A673 (cell line): ENCODE data around the gene THSD4. TPM values are rescaled to one million over a fixed set of nuclear protein-coding genes. Genes with fewer than 3 reads are reported as not detected.

Experiments
- BruUV-seq: library from RNA; stranded (reverse); fragments of 400-500 nt; replicated peaks from 2 replicates; lab custom pipeline; 2021; lab: Mats Ljungman, UMichigan
- CTCF ChIA-PET: fragments of 300-600 bp; sonication (Branson Sonifier 250); formaldehyde crosslinking; loops from one replicate; lab custom pipeline; 2022; ENCODE audit warnings: antibody characterized with exemption; lab: Charles Lee
- POLR2A ChIA-PET: fragments of 300-600 bp; sonication (Branson Sonifier 250); formaldehyde crosslinking; loops from one replicate; lab custom pipeline; 2022; ENCODE audit warnings: antibody characterized with exemption; ENCODE audit not compliant: low non-redundant PET; lab: Charles Lee
- DNase-seq: peaks from one replicate; pipeline ENCODE4 v3.0.0-alpha.2; 2015; ENCODE audit warnings: low spot score
- H3K27ac ChIP-seq: fragments of 200-600 bp; sonication (generic); 2 replicates; pipeline ENCODE4 v1.5.1; 2016; ENCODE audit warnings: mixed run types, low read depth, mild to moderate bottlenecking, mixed read lengths, antibody characterized with exemption, low read length; ENCODE audit not compliant: poor library complexity, severe bottlenecking
- H3K27me3 ChIP-seq: fragments of 200-600 bp; sonication (generic); replicated peaks from 2 replicates; pipeline ENCODE4 v1.6.1; 2017; ENCODE audit warnings: mixed run types, low read depth, mild to moderate bottlenecking, mixed read lengths, antibody characterized with exemption, low read length; ENCODE audit not compliant: insufficient read depth, poor library complexity
- H3K36me3 ChIP-seq: fragments of 200-600 bp; sonication (generic); 2 replicates; pipeline ENCODE4 v1.6.1; 2016; ENCODE audit warnings: mixed run types, mild to moderate bottlenecking, mixed read lengths, antibody characterized with exemption, low read length; ENCODE audit not compliant: insufficient read depth, poor library complexity, severe bottlenecking
- H3K4me1 ChIP-seq: fragments of 200-600 bp; sonication (generic); 2 replicates; pipeline ENCODE4 v1.6.1; 2017; ENCODE audit warnings: mixed run types, mild to moderate bottlenecking, mixed read lengths, antibody characterized with exemption, low read length; ENCODE audit not compliant: insufficient read depth, poor library complexity, severe bottlenecking
- H3K4me3 ChIP-seq: fragments of 200-600 bp; sonication (generic); 2 replicates; pipeline ENCODE4 v1.5.1; 2016; ENCODE audit warnings: low read depth, mixed run types, mild to moderate bottlenecking, mixed read lengths, low read length; ENCODE audit not compliant: poor library complexity, severe bottlenecking
- H3K9me3 ChIP-seq: fragments of 200-600 bp; sonication (generic); 2 replicates; pipeline ENCODE4 v1.6.1; 2016; ENCODE audit warnings: mixed run types, low read depth, mild to moderate bottlenecking, mixed read lengths, antibody characterized with exemption, low read length; ENCODE audit not compliant: poor library complexity, severe bottlenecking
- CTCF ChIP-seq: fragments of 300-800, 200-600 bp; sonication (generic); conservative IDR thresholded peaks from 2 replicates; pipeline ENCODE4 v1.5.1; 2017; ENCODE audit warnings: low read depth, mild to moderate bottlenecking, antibody characterized with exemption, low read length, moderate library complexity, mixed read lengths
- EZH2 ChIP-seq: fragments of 200-600 bp; sonication (generic); IDR thresholded peaks from 2 replicates; pipeline ENCODE4 v1.6.1; 2017; ENCODE audit warnings: borderline replicate concordance, low read depth, mild to moderate bottlenecking, mixed read lengths, antibody characterized with exemption, low read length; ENCODE audit not compliant: poor library complexity, severe bottlenecking
- intact Hi-C: fragments of 100-400 bp; cut with micrococcal nuclease; formaldehyde crosslinking; loops from one replicate; pipeline ENCODE4 v1.10.0; 2022; ENCODE audit not compliant: unreplicated experiment
- total RNA-seq: library from RNA; stranded (reverse); gene quantifications from 2 replicates; pipeline ENCODE4 v1.2.3, GENCODE V29; 2021

THSD4 gene
- total RNA-seq, 1 experiment from 2014 or later = 2.4 TPM

GRCh38 chr15:71612869-71613268, 497.6 kb downstream of the THSD4 start:
- Histone ChIP-seq H3K27ac (no peak overlapping the region), H3K4me1 (no peaks in the 10 kb centered on the region), H3K36me3 (no peaks in the 10 kb centered on the region), H3K4me3 (no peak overlapping the region), H3K27me3 (peaks cover 62% of the 10 kb centered on the region), H3K9me3 (no peaks in the 10 kb centered on the region)
- DNase-seq = no peak
- intact Hi-C loops = no loop called here
- POLR2A ChIA-PET = no interaction called here
- CTCF ChIA-PET = no interaction called here
- BruUV-seq = no TSS peak
- TF ChIP-seq CTCF (no peak), EZH2 (no peak)

- BruUV-seq = no TSS peak
- Histone ChIP-seq H3K4me1 (no peaks in the 10 kb centered on the region), H3K4me3 (no peak overlapping the region), H3K27ac (no peak overlapping the region), H3K36me3 (no peaks in the 10 kb centered on the region), H3K27me3 (peaks cover 89% of the 10 kb centered on the region), H3K9me3 (no peaks in the 10 kb centered on the region)
- ChIA-PET POLR2A (no interaction called here), CTCF (no interaction called here)
- intact Hi-C loops = no loop called here
- no peak for TF ChIP-seq CTCF
- no peak for DNase-seq
Measured at GRCh38 chr15:71623111-71623510, 507.8 kb downstream of the THSD4 start.

- intact Hi-C loops = no loop called here
- no peaks in the 10 kb centered on the region for H3K36me3 ChIP-seq
- no peak overlapping the region for H3K27ac ChIP-seq
- ChIA-PET POLR2A (no interaction called here), CTCF (no interaction called here)
- no peak overlapping the region for H3K4me3 ChIP-seq
- TF ChIP-seq CTCF = no peak
- TF ChIP-seq EZH2 = no peak
- H3K27me3 ChIP-seq = peaks cover 93% of the 10 kb centered on the region
- H3K4me1 ChIP-seq = no peaks in the 10 kb centered on the region
- DNase-seq = no peak
- no TSS peak for BruUV-seq
- H3K9me3 ChIP-seq = no peaks in the 10 kb centered on the region
Measured at GRCh38 chr15:71626596-71627088, 511.4 kb downstream of the THSD4 start.
